Spleen (tissue), 7 donors: Measurements from ENCODE around the gene PTPRN2.

Experiments used
- POLR2A ChIP-seq, 3 donors: fragments of 450-650 bp; IDR thresholded peaks; one replicate each; pipeline ENCODE4 v1.5.1; 2017; ENCODE audit warnings: antibody characterized with exemption in 3 of 3, mild to moderate bottlenecking in 1 of 3
- POLR2AphosphoS5 ChIP-seq, 3 donors: sonication (generic); formaldehyde crosslinking; IDR thresholded peaks; one replicate each; pipeline ENCODE4 v1.5.1; 2017; ENCODE audit warnings: antibody characterized with exemption in 3 of 3
- TF ChIP-seq, protein P1 (sequence below), 11 experiments: fragments of 200-600 bp in 7 of 11; fragments of 450-650 bp in 4 of 11; sonication (generic) in 4 of 11; IDR thresholded peaks in 8 of 11; conservative IDR thresholded peaks in 3 of 11; 1 replicate in 7 of 11; 2 replicates in 4 of 11; pipeline versions ENCODE4 v1.4.0 to v1.8.0; 2016 to 2021; ENCODE audit warnings: antibody characterized with exemption in 11 of 11, inconsistent platforms in 4 of 11, mild to moderate bottlenecking in 1 of 11
- donor health status: DM: no; HTN: no; CAD: no; lungs with moderate emphysema.
- donor health status: DM: no; HTN: no; CAD: no.
- donor health status: DM: no; HTN: no; CAD: no.

DNA sequence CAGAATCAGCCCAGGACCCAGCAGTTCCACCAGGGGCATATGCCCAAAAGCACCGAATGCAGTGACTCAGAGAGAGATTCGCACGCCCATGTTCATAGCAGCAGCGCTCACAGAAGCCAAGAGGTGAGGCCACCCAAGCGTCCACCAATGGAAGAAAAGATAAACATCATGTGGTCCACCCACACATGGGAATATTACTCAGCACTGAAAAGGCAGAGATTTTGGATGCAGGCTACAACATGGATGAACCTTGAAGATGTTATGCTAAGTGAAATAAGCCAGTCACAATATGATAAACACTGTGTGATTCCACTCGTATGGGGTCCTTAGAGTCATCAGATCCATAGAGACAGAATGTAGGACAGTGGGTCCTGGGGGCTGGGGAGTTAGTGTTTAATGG lies 823.4 kb downstream of the PTPRN2 start:
- TF ChIP-seq, protein P1, sequence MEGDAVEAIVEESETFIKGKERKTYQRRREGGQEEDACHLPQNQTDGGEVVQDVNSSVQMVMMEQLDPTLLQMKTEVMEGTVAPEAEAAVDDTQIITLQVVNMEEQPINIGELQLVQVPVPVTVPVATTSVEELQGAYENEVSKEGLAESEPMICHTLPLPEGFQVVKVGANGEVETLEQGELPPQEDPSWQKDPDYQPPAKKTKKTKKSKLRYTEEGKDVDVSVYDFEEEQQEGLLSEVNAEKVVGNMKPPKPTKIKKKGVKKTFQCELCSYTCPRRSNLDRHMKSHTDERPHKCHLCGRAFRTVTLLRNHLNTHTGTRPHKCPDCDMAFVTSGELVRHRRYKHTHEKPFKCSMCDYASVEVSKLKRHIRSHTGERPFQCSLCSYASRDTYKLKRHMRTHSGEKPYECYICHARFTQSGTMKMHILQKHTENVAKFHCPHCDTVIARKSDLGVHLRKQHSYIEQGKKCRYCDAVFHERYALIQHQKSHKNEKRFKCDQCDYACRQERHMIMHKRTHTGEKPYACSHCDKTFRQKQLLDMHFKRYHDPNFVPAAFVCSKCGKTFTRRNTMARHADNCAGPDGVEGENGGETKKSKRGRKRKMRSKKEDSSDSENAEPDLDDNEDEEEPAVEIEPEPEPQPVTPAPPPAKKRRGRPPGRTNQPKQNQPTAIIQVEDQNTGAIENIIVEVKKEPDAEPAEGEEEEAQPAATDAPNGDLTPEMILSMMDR (IDR thresholded peaks at IDR 0.05 in 8 of 11, conservative IDR thresholded peaks at IDR 0.05 in 3 of 11): no peak
- no peak for TF ChIP-seq POLR2A (IDR thresholded peaks at IDR 0.05)
- TF ChIP-seq POLR2AphosphoS5 (IDR thresholded peaks at IDR 0.05): no peak
